ENCODE data around the gene NAPEPLD. TPM values are rescaled to one million over a fixed set of nuclear protein-coding genes. Genes with fewer than 3 reads are reported as not detected.

Gene NAPEPLD
- total RNA-seq, 4 donors from 2014 or later = 6.1 to 24.3 (median 10.0) TPM

DNA sequence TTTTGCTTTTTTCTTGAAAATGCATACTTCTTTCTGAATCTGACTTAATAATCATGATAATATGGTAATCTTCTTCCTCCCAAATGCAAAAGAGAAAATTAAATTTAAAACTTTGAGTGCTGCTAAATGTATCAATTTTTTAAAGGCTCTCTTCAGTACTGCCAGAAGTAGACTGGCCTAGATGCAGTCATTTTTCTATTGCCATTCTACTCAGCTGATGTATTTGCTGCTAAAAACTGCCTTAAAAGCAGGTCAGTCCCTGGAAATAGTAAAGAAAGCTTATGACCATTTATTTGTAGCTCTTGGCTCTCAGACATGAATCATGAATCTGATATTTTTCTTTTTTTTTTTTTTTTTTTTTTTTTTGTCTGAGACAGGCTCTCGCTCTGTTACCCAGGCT is 28.5 kb downstream of the NAPEPLD start:
- H3K36me3 ChIP-seq = peaks cover 11% of the 10 kb centered on the region
- H3K4me3 ChIP-seq = no peak overlapping the region
- H3K4me1 ChIP-seq = no peaks in the 10 kb centered on the region
- no peak overlapping the region for H3K27ac ChIP-seq
- H3K9me3 ChIP-seq = no peaks in the 10 kb centered on the region
- 90% methylated on average over 1 of the region's 1 CpG for WGBS
- DNase-seq (ENCODE audit: low spot score in 2 of 2) = no peak
- TF ChIP-seq POLR2A (IDR thresholded peaks at IDR 0.05) = no peak
- TF ChIP-seq POLR2AphosphoS5 (IDR thresholded peaks at IDR 0.05) = no peak
- TF ChIP-seq EP300 (IDR thresholded peaks at IDR 0.05) = no peak
- no peak for TF ChIP-seq CTCF (IDR thresholded peaks at IDR 0.05)
- H3K27me3 ChIP-seq = no peaks in the 10 kb centered on the region

DNA sequence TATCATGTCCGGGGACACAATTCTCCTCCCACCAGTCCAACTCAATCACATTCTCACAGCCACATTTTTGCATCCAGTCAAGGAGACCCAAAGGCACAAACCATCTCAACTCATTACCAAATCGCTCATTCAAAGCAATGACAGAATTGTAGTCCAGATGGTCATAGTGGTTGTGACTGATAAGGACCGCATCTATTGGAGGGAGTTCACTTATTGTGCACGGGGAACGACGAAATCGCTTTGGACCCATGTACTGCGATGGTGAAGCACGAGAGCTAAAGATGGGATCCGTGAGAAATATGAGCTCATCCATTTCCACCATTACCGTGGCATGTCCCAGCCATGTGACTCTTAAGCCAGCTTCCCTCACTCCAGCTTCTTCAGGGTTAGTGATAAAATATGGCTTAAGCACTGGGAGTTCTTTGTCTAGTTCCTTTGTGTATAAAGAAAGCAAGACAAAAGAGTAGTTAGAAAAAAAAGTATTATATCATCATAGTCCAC is 29.1 kb downstream of the NAPEPLD start:
- H3K27ac ChIP-seq = no peak overlapping the region
- H3K4me3 ChIP-seq = no peak overlapping the region
- H3K9me3 ChIP-seq = no peaks in the 10 kb centered on the region
- H3K4me1 ChIP-seq = no peaks in the 10 kb centered on the region
- 97% methylated on average over 11 of the region's 11 CpGs for whole genome bisulfite sequencing
- no peak for DNase-seq (ENCODE audit: low spot score in 2 of 2)
- TF ChIP-seq POLR2AphosphoS5 (IDR thresholded peaks at IDR 0.05) = no peak
- no peak for TF ChIP-seq CTCF (IDR thresholded peaks at IDR 0.05)
- no peak for TF ChIP-seq POLR2A (IDR thresholded peaks at IDR 0.05)
- TF ChIP-seq EP300 (IDR thresholded peaks at IDR 0.05) = no peak
- H3K27me3 ChIP-seq = no peaks in the 10 kb centered on the region
- peaks cover 11% of the 10 kb centered on the region for H3K36me3 ChIP-seq

DNA sequence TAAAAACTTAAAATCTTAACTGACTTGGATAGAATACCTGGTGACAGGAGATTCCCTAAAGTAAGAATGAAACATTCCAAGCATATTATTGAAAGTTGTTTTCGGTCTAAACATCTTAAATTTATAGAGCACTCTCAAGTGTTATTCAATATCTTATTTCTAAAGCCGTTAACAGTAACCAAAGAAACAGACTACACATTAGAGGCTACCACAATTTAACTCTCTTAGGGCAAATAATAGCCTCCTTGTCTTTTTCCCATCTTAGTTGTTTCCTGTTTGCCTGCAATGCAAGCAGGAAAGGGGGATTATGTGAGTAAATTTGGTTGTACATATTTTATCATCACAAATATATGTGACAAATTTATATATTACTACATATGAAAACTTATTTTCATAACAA is 31.4 kb downstream of the NAPEPLD start:
- TF ChIP-seq EP300 (IDR thresholded peaks at IDR 0.05) = no peak
- no peak for TF ChIP-seq POLR2AphosphoS5 (IDR thresholded peaks at IDR 0.05)
- no peak for TF ChIP-seq CTCF (IDR thresholded peaks at IDR 0.05)
- TF ChIP-seq POLR2A (IDR thresholded peaks at IDR 0.05) = no peak
- DNase-seq (ENCODE audit: low spot score in 2 of 2) = no peak
- no peaks in the 10 kb centered on the region for H3K9me3 ChIP-seq
- no peak overlapping the region for H3K4me3 ChIP-seq
- H3K27ac ChIP-seq = no peak overlapping the region
- H3K27me3 ChIP-seq = no peaks in the 10 kb centered on the region
- 83% methylated on average over 2 of the region's 2 CpGs for WGBS
- H3K4me1 ChIP-seq = no peaks in the 10 kb centered on the region
- peaks cover 11% of the 10 kb centered on the region for H3K36me3 ChIP-seq

GRCh38 chr7:103116991-103117390 is 31.9 kb downstream of the NAPEPLD start:
- Histone ChIP-seq H3K36me3 (peaks cover 8% of the 10 kb centered on the region), H3K4me3 (no peak overlapping the region), H3K9me3 (no peaks in the 10 kb centered on the region), H3K27ac (no peak overlapping the region), H3K4me1 (no peaks in the 10 kb centered on the region), H3K27me3 (no peaks in the 10 kb centered on the region)
- TF ChIP-seq EP300 (IDR thresholded peaks at IDR 0.05) (no peak), POLR2A (IDR thresholded peaks at IDR 0.05) (no peak), POLR2AphosphoS5 (IDR thresholded peaks at IDR 0.05) (no peak), CTCF (IDR thresholded peaks at IDR 0.05) (no peak)
- no peak for DNase-seq (ENCODE audit: low spot score in 2 of 2)

GRCh38 chr7:103116511-103116910 is 32.4 kb downstream of the NAPEPLD start:
- peaks cover 8% of the 10 kb centered on the region for H3K36me3 ChIP-seq
- H3K9me3 ChIP-seq = no peaks in the 10 kb centered on the region
- no peaks in the 10 kb centered on the region for H3K4me1 ChIP-seq
- H3K27me3 ChIP-seq = no peaks in the 10 kb centered on the region
- H3K4me3 ChIP-seq = no peak overlapping the region
- TF ChIP-seq EP300 (IDR thresholded peaks at IDR 0.05) = no peak
- TF ChIP-seq CTCF (IDR thresholded peaks at IDR 0.05) = no peak
- no peak for TF ChIP-seq POLR2A (IDR thresholded peaks at IDR 0.05)
- no peak for TF ChIP-seq POLR2AphosphoS5 (IDR thresholded peaks at IDR 0.05)
- 91% methylated on average over 1 of the region's 1 CpG for WGBS
- DNase-seq (ENCODE audit: low spot score in 2 of 2) = no peak
- no peak overlapping the region for H3K27ac ChIP-seq
